B cell (primary cell): ENCODE data around the gene HSDL2. TPM values are rescaled to one million over a fixed set of nuclear protein-coding genes. Genes with fewer than 3 reads are reported as not detected.

ENCODE experiments used
- ATAC-seq: fragments of 200-7000 bp; cut with Tn5 transposase; one replicate; pipeline ENCODE4 v1.10.0; 2021; ENCODE audit warnings: low read depth, mild to moderate bottlenecking, moderate number of reproducible peaks, moderate library complexity
- CTCF ChIA-PET: fragments of 350-600 bp; sonication (Branson Sonifier 250); formaldehyde crosslinking; loops from one replicate; lab custom pipeline; 2021; ENCODE audit warnings: antibody characterized with exemption, inconsistent platforms; lab: Charles Lee
- POLR2A ChIA-PET: fragments of 350-600 bp; sonication (Branson Sonifier 250); formaldehyde crosslinking; loops from one replicate; lab custom pipeline; 2021; ENCODE audit warnings: antibody characterized with exemption; lab: Charles Lee
- DNase-seq: peaks from one replicate; pipeline ENCODE4 v3.0.0; 2013
- H2AFZ ChIP-seq: 2 replicates; pipeline ENCODE4 v1.6.1; 2012; ENCODE audit warnings: mild to moderate bottlenecking, low read depth, low read length; ENCODE audit not compliant: insufficient read depth, poor library complexity, severe bottlenecking
- H3K27ac ChIP-seq, 2 donors: 1 replicate in 1 of 2; 2 replicates in 1 of 2; pipeline ENCODE4 v1.5.1; 2012 to 2013; ENCODE audit warnings: low read length in 2 of 2, mild to moderate bottlenecking in 2 of 2, moderate library complexity in 1 of 2
- H3K27me3 ChIP-seq, 4 experiments: fragments of 200-600 bp in 1 of 4; sonication (generic) in 1 of 4; replicated peaks in 1 of 4; 1 replicate in 2 of 4; 2 replicates in 2 of 4; pipeline versions ENCODE4 v1.6.1 to v1.7.0; 2013 to 2016; ENCODE audit warnings: low read length in 3 of 4, mild to moderate bottlenecking in 2 of 4, mixed read lengths in 1 of 4, moderate library complexity in 1 of 4; ENCODE audit not compliant: insufficient read depth in 4 of 4, control insufficient read depth in 3 of 4; ENCODE audit errors: control extremely low read depth in 1 of 4
- H3K36me3 ChIP-seq, 2 experiments: replicated peaks in 1 of 2; 1 replicate in 1 of 2; 2 replicates in 1 of 2; pipeline versions ENCODE4 v1.6.1 to v1.7.1; 2013; ENCODE audit warnings: low read length in 1 of 2; ENCODE audit not compliant: insufficient read depth in 2 of 2, control insufficient read depth in 1 of 2; ENCODE audit errors: control extremely low read depth in 1 of 2, extremely low read depth in 1 of 2
- H3K4me1 ChIP-seq, 2 donors: fragments of 200-600 bp in 1 of 2; sonication (generic) in 1 of 2; 1 replicate in 1 of 2; 2 replicates in 1 of 2; pipeline versions ENCODE4 v1.5.1 to v1.6.1; 2013 to 2017; ENCODE audit warnings: low read length in 2 of 2; ENCODE audit not compliant: control insufficient read depth in 2 of 2, insufficient read depth in 2 of 2
- H3K4me2 ChIP-seq: replicated peaks from 2 replicates; pipeline ENCODE3; 2012; ENCODE audit warnings: mild to moderate bottlenecking, low read depth, low read length; ENCODE audit not compliant: poor library complexity, severe bottlenecking
- H3K4me3 ChIP-seq, 5 experiments: fragments of 200-600 bp in 1 of 5; sonication (generic) in 1 of 5; 1 replicate in 3 of 5; 2 replicates in 2 of 5; pipeline versions ENCODE4 v1.5.1 to v1.7.0; 2011 to 2016; ENCODE audit warnings: low read length in 4 of 5, mild to moderate bottlenecking in 4 of 5, low read depth in 2 of 5, control low read depth in 1 of 5, moderate library complexity in 1 of 5; ENCODE audit not compliant: insufficient read depth in 1 of 5; ENCODE audit errors: control extremely low read depth in 1 of 5, extremely low read depth in 1 of 5
- H3K79me2 ChIP-seq: fragments of 200-600 bp; sonication (generic); one replicate; pipeline ENCODE4 v1.6.0; 2016; ENCODE audit warnings: low read length; ENCODE audit not compliant: control insufficient read depth, insufficient read depth
- H3K9ac ChIP-seq: fragments of 200-600 bp; sonication (generic); 2 replicates; pipeline ENCODE4 v1.6.1; 2017; ENCODE audit warnings: mild to moderate bottlenecking, low read length, moderate library complexity
- H3K9me3 ChIP-seq, 3 donors: one replicate each; pipeline versions ENCODE4 v1.6.1 to v1.7.1; 2013; ENCODE audit warnings: low read length in 2 of 3; ENCODE audit not compliant: control insufficient read depth in 2 of 3, insufficient read depth in 1 of 3; ENCODE audit errors: control extremely low read depth in 1 of 3
- H4K20me1 ChIP-seq: 2 replicates; pipeline ENCODE4 v1.6.0; 2012; ENCODE audit warnings: mild to moderate bottlenecking, low read length; ENCODE audit not compliant: insufficient read depth, control insufficient read depth, poor library complexity, severe bottlenecking
- H3K27ac Mint-ChIP-seq: one replicate; pipeline ENCODE4 v1.8.0; 2021; ENCODE audit warnings: mixed read lengths
- H3K27me3 Mint-ChIP-seq: one replicate; pipeline ENCODE4 v1.8.0; 2021; ENCODE audit warnings: mixed read lengths
- H3K4me1 Mint-ChIP-seq: one replicate; pipeline ENCODE4 v1.8.0; 2021; ENCODE audit warnings: mixed read lengths
- H3K4me3 Mint-ChIP-seq: one replicate; pipeline ENCODE4 v1.8.0; 2021; ENCODE audit warnings: mixed read lengths
- H3K9me3 Mint-ChIP-seq: one replicate; pipeline ENCODE4 v1.8.0; 2022; ENCODE audit warnings: mixed read lengths; ENCODE audit not compliant: insufficient read depth
- EZH2 ChIP-seq: IDR thresholded peaks from 2 replicates; pipeline ENCODE4 v1.6.1; 2012; ENCODE audit warnings: borderline replicate concordance, low read depth, mild to moderate bottlenecking, moderate library complexity, low read length; ENCODE audit not compliant: insufficient read depth, poor library complexity, severe bottlenecking
- WGBS: methylation state at CpG from one replicate; pipeline ENCODE4 v1.1.5; 2013; ENCODE audit warnings: missing lambda C conversion rate; ENCODE audit not compliant: insufficient coverage; 5-methylcytosine and 5-hydroxymethylcytosine counted together
- intact Hi-C: fragments of 100-400 bp; cut with micrococcal nuclease; formaldehyde crosslinking; loops from one replicate; pipeline ENCODE4 v1.10.0; 2022
- polyA plus RNA-seq: library from polyadenylated mRNA; depleted of rRNA; stranded (reverse); fragments of >200 nt; gene quantifications from 2 replicates; pipeline ENCODE4 v1.2.3, GENCODE V29; 2012
- total RNA-seq, 2 donors: library from RNA; stranded (reverse); fragments of 120-200 nt in 1 of 2; gene quantifications; 1 replicate in 1 of 2; 2 replicates in 1 of 2; pipeline versions ENCODE4 v1.2.3 to v1.2.4, GENCODE V29; 2013 to 2022
- TF ChIP-seq, protein P1 (sequence below): fragments of 200-600 bp; IDR thresholded peaks from one replicate; pipeline ENCODE4 v1.8.0; 2022; ENCODE audit warnings: antibody characterized with exemption, mild to moderate bottlenecking

HSDL2 gene
- total and polyA plus RNA-seq, 2 donors (not counting 1 experiment from before 2014, with no cell fraction given), result 5.8 to 11.7 TPM

DNA sequence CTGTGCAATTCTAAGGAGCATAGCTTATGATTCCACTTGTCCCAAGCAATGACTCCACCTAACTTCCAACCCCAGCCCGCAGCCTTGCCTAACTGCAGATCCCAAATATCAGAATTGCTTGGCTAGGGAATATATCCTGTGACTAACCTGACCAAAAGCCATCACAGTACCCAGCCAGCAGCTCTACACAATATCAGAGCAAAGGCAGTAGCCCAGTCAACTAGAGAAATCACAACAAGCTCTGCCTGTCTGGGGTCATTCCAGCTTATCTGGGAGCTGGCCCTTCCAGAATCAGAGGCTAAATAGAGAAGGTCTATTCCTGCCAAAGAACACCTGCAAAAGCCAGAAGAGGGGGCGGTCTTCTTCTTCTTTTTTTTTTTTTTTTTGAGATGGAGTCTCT, 97.4 kb downstream of the HSDL2 start:
- Histone ChIP-seq H3K79me2 (no peaks in the 10 kb centered on the region), H2AFZ (no peak overlapping the region), H3K9me3 (peaks cover 0 to 10% (median 4%) of the 10 kb centered on the region in 3 donors), H3K36me3 (no peaks in the 10 kb centered on the region), H3K27ac (no peak overlapping the region), H3K27me3 (no peaks in the 10 kb centered on the region), H4K20me1 (no peaks in the 10 kb centered on the region), H3K4me2 (no peak overlapping the region), H3K9ac (no peak overlapping the region), H3K4me3 (no peak overlapping the region), H3K4me1 (no peaks in the 10 kb centered on the region)
- intact Hi-C loops, result no loop called here
- no peaks in the 10 kb centered on the region for H3K27me3 Mint-ChIP-seq
- peaks cover 7% of the 10 kb centered on the region for H3K9me3 Mint-ChIP-seq
- no peak overlapping the region for H3K27ac Mint-ChIP-seq
- H3K4me3 Mint-ChIP-seq, result no peak overlapping the region
- ChIA-PET POLR2A (no interaction called here), CTCF (interaction anchor here (0.8 kb wide), 1 partner anchor 8 kb away, joined by 3 read pairs; no protein-coding TSS in a partner anchor)
- DNase-seq (no peak), ATAC-seq (no peak)
- no peaks in the 10 kb centered on the region for H3K4me1 Mint-ChIP-seq
- 100% methylated on average over 1 of the region's 2 CpGs for WGBS
- TF ChIP-seq EZH2, result no peak
- TF ChIP-seq, protein P1, sequence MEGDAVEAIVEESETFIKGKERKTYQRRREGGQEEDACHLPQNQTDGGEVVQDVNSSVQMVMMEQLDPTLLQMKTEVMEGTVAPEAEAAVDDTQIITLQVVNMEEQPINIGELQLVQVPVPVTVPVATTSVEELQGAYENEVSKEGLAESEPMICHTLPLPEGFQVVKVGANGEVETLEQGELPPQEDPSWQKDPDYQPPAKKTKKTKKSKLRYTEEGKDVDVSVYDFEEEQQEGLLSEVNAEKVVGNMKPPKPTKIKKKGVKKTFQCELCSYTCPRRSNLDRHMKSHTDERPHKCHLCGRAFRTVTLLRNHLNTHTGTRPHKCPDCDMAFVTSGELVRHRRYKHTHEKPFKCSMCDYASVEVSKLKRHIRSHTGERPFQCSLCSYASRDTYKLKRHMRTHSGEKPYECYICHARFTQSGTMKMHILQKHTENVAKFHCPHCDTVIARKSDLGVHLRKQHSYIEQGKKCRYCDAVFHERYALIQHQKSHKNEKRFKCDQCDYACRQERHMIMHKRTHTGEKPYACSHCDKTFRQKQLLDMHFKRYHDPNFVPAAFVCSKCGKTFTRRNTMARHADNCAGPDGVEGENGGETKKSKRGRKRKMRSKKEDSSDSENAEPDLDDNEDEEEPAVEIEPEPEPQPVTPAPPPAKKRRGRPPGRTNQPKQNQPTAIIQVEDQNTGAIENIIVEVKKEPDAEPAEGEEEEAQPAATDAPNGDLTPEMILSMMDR, result no peak

DNA sequence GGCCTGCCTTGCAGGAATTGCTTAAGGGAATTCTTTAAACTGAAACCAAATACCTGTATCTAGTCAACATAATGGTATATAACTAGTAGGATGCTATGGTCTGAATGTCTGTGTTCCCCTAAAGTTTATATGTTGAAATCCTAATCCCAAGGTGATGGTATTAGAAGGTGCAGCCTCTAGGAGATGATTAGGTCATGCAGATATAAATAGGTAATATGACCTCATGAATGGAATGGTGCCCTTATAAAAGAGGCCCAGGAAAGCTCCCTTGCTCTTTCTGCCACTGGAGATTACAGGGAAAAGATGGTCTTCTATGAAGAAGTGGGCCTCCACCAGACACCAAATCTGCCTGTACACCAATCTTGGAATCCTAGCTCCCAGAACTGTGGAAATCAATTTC, 99.3 kb downstream of the HSDL2 start:
- H3K4me3 Mint-ChIP-seq, result no peak overlapping the region
- ChIA-PET CTCF (no interaction called here), POLR2A (interaction anchor here (0.7 kb wide), 1 partner anchor 276 kb away, joined by 7 read pairs; no protein-coding TSS in a partner anchor)
- Histone ChIP-seq H3K27ac (no peak overlapping the region), H3K4me1 (no peaks in the 10 kb centered on the region), H3K79me2 (no peaks in the 10 kb centered on the region), H2AFZ (no peak overlapping the region), H3K4me3 (no peak overlapping the region), H3K9ac (no peak overlapping the region), H4K20me1 (no peaks in the 10 kb centered on the region), H3K4me2 (no peak overlapping the region), H3K36me3 (no peaks in the 10 kb centered on the region), H3K27me3 (no peaks in the 10 kb centered on the region), H3K9me3 (peaks cover 0 to 10% (median 4%) of the 10 kb centered on the region in 3 donors)
- no peak for DNase-seq
- peaks cover 7% of the 10 kb centered on the region for H3K9me3 Mint-ChIP-seq
- ATAC-seq, result no peak
- H3K27ac Mint-ChIP-seq, result no peak overlapping the region
- no peaks in the 10 kb centered on the region for H3K27me3 Mint-ChIP-seq
- no peak for TF ChIP-seq EZH2
- TF ChIP-seq, protein P1, result no peak
- no peaks in the 10 kb centered on the region for H3K4me1 Mint-ChIP-seq
- intact Hi-C loops, result no loop called here
